DND-41 (cell line): ENCODE data around the gene C1orf174.

ENCODE experiments used
- EZH2 ChIP-seq: IDR thresholded peaks from 3 replicates; pipeline ENCODE4 v1.6.1; 2012; ENCODE audit warnings: borderline replicate concordance, low read depth, mild to moderate bottlenecking, moderate library complexity, low read length, inconsistent platforms; ENCODE audit not compliant: severe bottlenecking
- TF ChIP-seq, protein P1 (sequence below): IDR thresholded peaks from 2 replicates; pipeline ENCODE4 v1.5.1; 2012; ENCODE audit warnings: borderline replicate concordance, low read length, moderate library complexity, mild to moderate bottlenecking; ENCODE audit not compliant: poor library complexity, severe bottlenecking; ENCODE audit errors: extremely low read depth

DNA sequence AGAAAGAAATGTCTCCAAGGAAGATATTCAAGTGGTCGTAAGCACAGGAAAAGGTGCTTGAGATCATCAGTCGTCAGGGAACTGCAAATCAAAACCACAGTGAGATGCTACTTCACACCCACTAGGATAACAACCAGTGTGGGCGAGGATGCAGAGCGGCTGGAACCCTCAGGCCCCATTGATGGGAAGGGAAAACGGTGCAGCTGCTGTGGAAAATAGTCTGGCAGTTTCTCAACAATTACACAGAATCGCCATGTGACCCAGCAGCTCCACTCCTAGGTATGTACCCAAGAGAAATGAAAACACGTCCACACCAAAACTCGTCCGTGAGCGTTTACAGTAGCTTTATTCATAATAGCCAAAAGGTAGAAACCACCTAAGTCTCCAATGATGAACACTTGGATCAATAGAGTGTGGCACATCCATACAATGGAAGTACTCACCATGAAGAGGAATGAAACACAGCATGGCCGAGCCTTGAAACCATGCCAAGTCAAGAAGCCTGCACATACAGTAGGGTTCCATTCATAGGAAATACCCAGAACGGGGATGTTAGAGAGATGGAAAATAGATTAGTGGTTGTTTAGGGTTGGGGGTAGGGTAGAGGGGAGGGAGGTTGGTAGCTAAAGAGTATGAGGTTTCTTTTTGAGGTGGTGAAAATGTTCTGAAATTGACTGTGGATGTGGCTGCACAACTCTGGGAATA lies 36.7 kb downstream of the C1orf174 start:
- TF ChIP-seq, protein P1, sequence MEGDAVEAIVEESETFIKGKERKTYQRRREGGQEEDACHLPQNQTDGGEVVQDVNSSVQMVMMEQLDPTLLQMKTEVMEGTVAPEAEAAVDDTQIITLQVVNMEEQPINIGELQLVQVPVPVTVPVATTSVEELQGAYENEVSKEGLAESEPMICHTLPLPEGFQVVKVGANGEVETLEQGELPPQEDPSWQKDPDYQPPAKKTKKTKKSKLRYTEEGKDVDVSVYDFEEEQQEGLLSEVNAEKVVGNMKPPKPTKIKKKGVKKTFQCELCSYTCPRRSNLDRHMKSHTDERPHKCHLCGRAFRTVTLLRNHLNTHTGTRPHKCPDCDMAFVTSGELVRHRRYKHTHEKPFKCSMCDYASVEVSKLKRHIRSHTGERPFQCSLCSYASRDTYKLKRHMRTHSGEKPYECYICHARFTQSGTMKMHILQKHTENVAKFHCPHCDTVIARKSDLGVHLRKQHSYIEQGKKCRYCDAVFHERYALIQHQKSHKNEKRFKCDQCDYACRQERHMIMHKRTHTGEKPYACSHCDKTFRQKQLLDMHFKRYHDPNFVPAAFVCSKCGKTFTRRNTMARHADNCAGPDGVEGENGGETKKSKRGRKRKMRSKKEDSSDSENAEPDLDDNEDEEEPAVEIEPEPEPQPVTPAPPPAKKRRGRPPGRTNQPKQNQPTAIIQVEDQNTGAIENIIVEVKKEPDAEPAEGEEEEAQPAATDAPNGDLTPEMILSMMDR: no peak
- no peak for TF ChIP-seq EZH2
